ACC112 (cell line): Measurements from ENCODE around the gene CCDC159.

Experiments used
- H2AFZ ChIP-seq: fragments of 200-600 bp; sonication (generic); one replicate; pipeline ENCODE4 v1.6.0; 2017; ENCODE audit warnings: antibody characterized with exemption, low read length; ENCODE audit not compliant: unreplicated experiment
- H3K27ac ChIP-seq: fragments of 200-600 bp; sonication (generic); 2 replicates; pipeline ENCODE4 v1.5.1; 2014; ENCODE audit warnings: low read depth, mild to moderate bottlenecking, antibody characterized with exemption, low read length, moderate library complexity
- H3K27me3 ChIP-seq: fragments of 200-600 bp; sonication (generic); 2 replicates; pipeline ENCODE4 v1.6.1; 2014; ENCODE audit warnings: mild to moderate bottlenecking, antibody characterized with exemption, low read length, moderate library complexity, mixed read lengths; ENCODE audit not compliant: insufficient read depth
- H3K36me3 ChIP-seq: fragments of 200-600 bp; sonication (generic); 2 replicates; pipeline ENCODE4 v1.6.1; 2016; ENCODE audit warnings: mild to moderate bottlenecking, antibody characterized with exemption, low read length, moderate library complexity, mixed read lengths; ENCODE audit not compliant: insufficient read depth
- H3K4me1 ChIP-seq: fragments of 200-600 bp; sonication (generic); one replicate; pipeline ENCODE4 v1.6.1; 2016; ENCODE audit warnings: low read length, mixed read lengths; ENCODE audit not compliant: insufficient read depth, unreplicated experiment, control insufficient read depth
- H3K4me3 ChIP-seq: fragments of 200-600 bp; sonication (generic); 2 replicates; pipeline ENCODE4 v1.5.1; 2014; ENCODE audit warnings: mild to moderate bottlenecking, low read depth, low read length
- H3K79me2 ChIP-seq: fragments of 200-600 bp; sonication (generic); one replicate; pipeline ENCODE4 v1.6.0; 2016; ENCODE audit warnings: low read length; ENCODE audit not compliant: control insufficient read depth, unreplicated experiment, insufficient read depth

The CCDC159 gene

DNA sequence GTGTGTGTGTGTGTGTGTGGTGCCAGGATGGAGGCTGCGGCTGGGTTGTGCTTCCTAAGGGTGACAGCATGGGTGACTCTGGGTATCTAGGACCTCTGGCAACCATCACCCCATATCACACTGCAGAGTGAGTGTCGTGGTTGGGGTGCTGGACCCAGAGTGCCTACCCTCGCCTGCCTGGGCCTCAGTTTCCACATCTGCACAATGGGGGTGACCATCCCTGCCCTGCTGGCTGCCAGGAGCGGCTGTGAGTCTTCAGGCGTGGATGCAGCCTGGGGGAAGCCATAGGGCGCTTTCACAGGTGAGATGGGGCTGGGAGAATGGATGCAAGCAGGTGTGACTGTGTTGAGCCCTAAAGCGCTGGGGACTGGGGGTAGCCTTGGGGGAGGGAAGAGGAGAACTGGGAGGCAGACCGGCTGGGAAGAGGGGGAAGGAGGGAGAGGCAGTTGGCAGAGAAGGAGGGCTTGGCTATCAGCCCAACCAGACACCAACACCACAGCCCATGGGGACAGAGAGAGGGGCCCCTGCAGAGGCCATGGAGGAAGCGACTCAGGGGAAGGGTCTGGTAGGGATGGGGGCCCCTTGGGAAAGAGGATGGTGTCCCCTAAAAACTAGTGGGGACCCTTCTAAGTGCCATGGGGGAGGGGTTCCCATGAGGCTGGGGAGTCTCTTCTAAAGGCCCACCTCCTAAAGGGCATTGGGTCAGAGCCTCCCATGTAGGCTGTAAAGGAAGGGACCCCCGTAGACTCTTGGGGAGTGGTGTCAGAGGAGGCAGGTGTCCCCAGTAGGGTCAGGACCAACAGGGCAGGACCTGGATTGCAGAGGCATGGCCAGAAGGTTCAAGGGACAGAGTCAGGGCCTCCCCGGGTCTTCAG is 10.6 kb downstream of the CCDC159 start:
- H3K36me3 ChIP-seq: no peaks in the 10 kb centered on the region
- no peak overlapping the region for H3K4me3 ChIP-seq
- H3K27me3 ChIP-seq: no peaks in the 10 kb centered on the region
- peaks cover 8% of the 10 kb centered on the region for H3K4me1 ChIP-seq
- no peak overlapping the region for H3K27ac ChIP-seq
- peaks cover 7% of the 10 kb centered on the region for H3K79me2 ChIP-seq
- H2AFZ ChIP-seq: no peak overlapping the region

DNA sequence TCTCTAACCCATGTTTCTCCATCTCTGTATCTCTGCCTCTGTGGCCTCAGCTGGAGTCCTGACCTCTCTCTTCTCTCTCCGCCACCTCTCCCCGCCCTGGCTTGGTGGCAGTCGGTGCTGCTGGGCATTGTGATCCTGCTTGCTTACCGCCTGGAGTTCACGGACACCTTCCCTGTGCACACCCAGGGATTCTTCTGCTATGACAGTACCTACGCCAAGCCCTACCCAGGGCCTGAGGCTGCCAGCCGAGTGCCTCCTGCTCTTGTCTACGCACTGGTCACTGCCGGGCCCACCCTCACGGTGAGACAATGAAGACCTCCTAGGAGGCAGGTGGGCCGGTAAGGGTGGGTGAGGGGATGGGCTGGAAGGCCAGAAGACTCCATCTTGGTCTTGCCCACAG is 13.1 kb downstream of the CCDC159 start:
- Histone ChIP-seq H3K36me3 (no peaks in the 10 kb centered on the region), H3K27ac (no peak overlapping the region), H3K79me2 (peaks cover 7% of the 10 kb centered on the region), H3K4me1 (peaks cover 8% of the 10 kb centered on the region), H3K4me3 (no peak overlapping the region), H3K27me3 (no peaks in the 10 kb centered on the region), H2AFZ (no peak overlapping the region)

GRCh38 chr19:11361037-11361770 is 14.9 kb downstream of the CCDC159 start:
- Histone ChIP-seq H3K4me1 (peaks cover 3% of the 10 kb centered on the region), H3K36me3 (no peaks in the 10 kb centered on the region), H2AFZ (no peak overlapping the region), H3K4me3 (no peak overlapping the region), H3K27me3 (no peaks in the 10 kb centered on the region), H3K27ac (no peak overlapping the region), H3K79me2 (peaks cover 2% of the 10 kb centered on the region)

- Histone ChIP-seq H3K27me3 (no peaks in the 10 kb centered on the region), H3K27ac (no peak overlapping the region), H3K36me3 (no peaks in the 10 kb centered on the region), H3K79me2 (no peaks in the 10 kb centered on the region), H3K4me3 (no peak overlapping the region), H2AFZ (no peak overlapping the region), H3K4me1 (no peaks in the 10 kb centered on the region)
Observed at GRCh38 chr19:11361771-11362731, 15.7 kb downstream of the CCDC159 start.

- H3K27me3 ChIP-seq: no peaks in the 10 kb centered on the region
- H3K79me2 ChIP-seq: no peaks in the 10 kb centered on the region
Observed at GRCh38 chr19:11363881-11364280, 17.6 kb downstream of the CCDC159 start.

DNA sequence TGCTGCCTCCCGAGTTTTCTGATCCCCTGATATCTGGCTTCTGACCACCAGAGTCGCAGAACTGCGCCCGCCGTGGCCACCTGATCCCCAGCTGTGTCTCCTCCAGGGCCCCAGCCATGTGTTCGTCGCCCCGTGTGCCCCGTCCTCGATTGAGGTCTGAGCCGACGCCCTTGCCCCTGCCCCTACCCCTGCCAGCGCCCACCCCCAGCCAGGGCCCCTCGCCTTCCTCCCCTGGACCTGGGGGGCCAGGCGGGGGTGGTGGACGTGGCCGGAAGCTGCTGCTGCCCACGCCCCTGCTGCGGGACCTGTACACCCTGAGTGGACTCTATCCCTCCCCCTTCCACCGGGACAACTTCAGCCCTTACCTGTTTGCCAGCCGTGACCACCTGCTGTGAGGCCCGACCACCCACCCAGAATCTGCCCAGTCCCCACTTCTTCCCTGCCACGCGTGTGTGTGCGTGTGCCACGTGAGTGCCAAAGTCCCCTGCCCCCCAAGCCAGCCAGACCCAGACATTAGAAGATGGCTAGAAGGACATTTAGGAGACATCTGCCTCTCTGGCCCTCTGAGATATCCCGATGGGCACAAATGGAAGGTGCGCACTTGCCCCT is 18.1 kb downstream of the CCDC159 start:
- no peak overlapping the region for H2AFZ ChIP-seq
- H3K36me3 ChIP-seq: no peaks in the 10 kb centered on the region
- H3K4me3 ChIP-seq: no peak overlapping the region
- H3K79me2 ChIP-seq: no peaks in the 10 kb centered on the region
- no peak overlapping the region for H3K27ac ChIP-seq
- no peaks in the 10 kb centered on the region for H3K27me3 ChIP-seq
- H3K4me1 ChIP-seq: no peaks in the 10 kb centered on the region

More at GRCh38 chr19:11363881-11364280, 17.6 kb downstream of the CCDC159 start:
- Histone ChIP-seq H2AFZ (no peak overlapping the region), H3K4me1 (no peaks in the 10 kb centered on the region), H3K27ac (no peak overlapping the region), H3K4me3 (no peak overlapping the region), H3K36me3 (no peaks in the 10 kb centered on the region)

DNA sequence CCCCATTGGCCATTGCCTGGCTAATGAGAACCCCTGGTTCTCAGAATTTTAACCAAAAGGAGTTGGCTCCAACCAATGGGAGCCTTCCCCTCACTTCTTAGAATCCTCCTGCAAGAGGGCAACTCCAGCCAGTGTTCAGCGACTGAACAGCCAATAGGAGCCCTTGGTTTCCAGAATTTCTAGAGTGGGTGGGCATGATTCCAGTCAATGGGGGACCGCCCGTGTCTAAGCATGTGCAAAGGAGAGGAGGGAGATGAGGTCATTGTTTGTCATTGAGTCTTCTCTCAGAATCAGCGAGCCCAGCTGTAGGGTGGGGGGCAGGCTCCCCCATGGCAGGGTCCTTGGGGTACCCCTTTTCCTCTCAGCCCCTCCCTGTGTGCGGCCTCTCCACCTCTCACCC is 18.6 kb downstream of the CCDC159 start:
- Histone ChIP-seq H3K27me3 (no peaks in the 10 kb centered on the region), H2AFZ (no peak overlapping the region), H3K79me2 (no peaks in the 10 kb centered on the region), H3K4me1 (no peaks in the 10 kb centered on the region), H3K4me3 (no peak overlapping the region), H3K36me3 (no peaks in the 10 kb centered on the region), H3K27ac (no peak overlapping the region)

DNA sequence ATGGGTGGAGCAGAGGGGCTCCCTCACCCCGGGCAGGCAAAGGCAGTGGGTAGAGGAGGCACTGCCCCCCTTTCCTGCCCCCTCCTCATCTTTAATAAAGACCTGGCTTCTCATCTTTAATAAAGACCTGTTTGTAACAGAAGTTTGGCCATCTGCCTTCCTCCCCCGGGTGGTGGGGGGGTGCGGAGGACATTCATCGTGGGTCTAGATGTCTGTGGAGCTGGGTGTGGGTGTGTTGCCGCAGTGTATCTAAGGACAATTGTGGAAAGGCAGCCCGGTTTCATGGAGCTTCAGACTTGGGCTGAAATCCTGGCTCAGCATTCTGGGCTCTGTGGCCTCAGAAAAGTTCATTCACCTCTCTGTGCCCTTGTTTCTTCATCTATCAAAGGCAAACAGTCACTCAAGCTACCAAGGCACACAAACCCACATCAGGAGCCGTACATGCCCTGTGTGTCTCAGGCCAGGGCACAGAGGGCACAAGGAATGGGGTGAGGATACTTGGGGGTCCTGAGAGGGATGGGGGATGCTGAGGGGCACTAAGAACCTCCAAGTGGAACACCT is 19.3 kb downstream of the CCDC159 start:
- H3K36me3 ChIP-seq: no peaks in the 10 kb centered on the region
- no peaks in the 10 kb centered on the region for H3K4me1 ChIP-seq
- no peak overlapping the region for H3K4me3 ChIP-seq
- H2AFZ ChIP-seq: no peak overlapping the region
- no peak overlapping the region for H3K27ac ChIP-seq
- no peaks in the 10 kb centered on the region for H3K79me2 ChIP-seq
- no peaks in the 10 kb centered on the region for H3K27me3 ChIP-seq

- Histone ChIP-seq H3K4me3 (no peak overlapping the region), H2AFZ (no peak overlapping the region), H3K36me3 (no peaks in the 10 kb centered on the region), H3K4me1 (no peaks in the 10 kb centered on the region), H3K27ac (no peak overlapping the region), H3K79me2 (no peaks in the 10 kb centered on the region), H3K27me3 (no peaks in the 10 kb centered on the region)
Observed at GRCh38 chr19:11367528-11367927, 21.2 kb downstream of the CCDC159 start.

DNA sequence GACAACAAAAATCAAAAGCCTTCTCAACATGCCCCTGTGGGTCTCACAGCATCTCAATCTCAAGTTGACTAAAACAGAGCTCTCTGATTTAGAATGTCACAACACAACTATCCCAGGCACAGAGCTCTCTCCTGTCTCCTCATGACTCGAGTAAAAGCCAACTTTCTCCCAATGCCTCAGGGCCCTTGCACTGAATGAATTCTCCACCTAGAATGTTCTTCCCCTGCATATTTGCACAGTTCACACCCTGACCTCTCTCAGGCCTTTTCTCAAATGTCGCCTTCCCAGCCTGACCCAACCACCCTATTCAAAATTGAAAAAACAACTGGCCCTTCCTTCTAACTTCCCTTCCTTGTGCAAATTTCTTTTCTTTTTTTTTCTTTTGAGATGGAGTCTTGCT is 24.4 kb downstream of the CCDC159 start:
- Histone ChIP-seq H3K27me3 (no peaks in the 10 kb centered on the region), H3K4me3 (no peak overlapping the region), H3K36me3 (no peaks in the 10 kb centered on the region), H3K27ac (no peak overlapping the region), H3K79me2 (peaks cover 4% of the 10 kb centered on the region), H2AFZ (no peak overlapping the region), H3K4me1 (peaks cover 3% of the 10 kb centered on the region)
